GM12892 (cell line): ENCODE data around the gene OXT.

Source experiments
- POLR2AphosphoS5 ChIP-seq: IDR thresholded peaks from 2 replicates; pipeline ENCODE4 v1.6.1; 2011; ENCODE audit warnings: low read depth, low read length, control low read depth
- TAF1 ChIP-seq: IDR thresholded peaks from 2 replicates; pipeline ENCODE4 v1.6.1; 2011; ENCODE audit warnings: low read depth, mild to moderate bottlenecking, control low read depth, low read length, borderline replicate concordance

DNA sequence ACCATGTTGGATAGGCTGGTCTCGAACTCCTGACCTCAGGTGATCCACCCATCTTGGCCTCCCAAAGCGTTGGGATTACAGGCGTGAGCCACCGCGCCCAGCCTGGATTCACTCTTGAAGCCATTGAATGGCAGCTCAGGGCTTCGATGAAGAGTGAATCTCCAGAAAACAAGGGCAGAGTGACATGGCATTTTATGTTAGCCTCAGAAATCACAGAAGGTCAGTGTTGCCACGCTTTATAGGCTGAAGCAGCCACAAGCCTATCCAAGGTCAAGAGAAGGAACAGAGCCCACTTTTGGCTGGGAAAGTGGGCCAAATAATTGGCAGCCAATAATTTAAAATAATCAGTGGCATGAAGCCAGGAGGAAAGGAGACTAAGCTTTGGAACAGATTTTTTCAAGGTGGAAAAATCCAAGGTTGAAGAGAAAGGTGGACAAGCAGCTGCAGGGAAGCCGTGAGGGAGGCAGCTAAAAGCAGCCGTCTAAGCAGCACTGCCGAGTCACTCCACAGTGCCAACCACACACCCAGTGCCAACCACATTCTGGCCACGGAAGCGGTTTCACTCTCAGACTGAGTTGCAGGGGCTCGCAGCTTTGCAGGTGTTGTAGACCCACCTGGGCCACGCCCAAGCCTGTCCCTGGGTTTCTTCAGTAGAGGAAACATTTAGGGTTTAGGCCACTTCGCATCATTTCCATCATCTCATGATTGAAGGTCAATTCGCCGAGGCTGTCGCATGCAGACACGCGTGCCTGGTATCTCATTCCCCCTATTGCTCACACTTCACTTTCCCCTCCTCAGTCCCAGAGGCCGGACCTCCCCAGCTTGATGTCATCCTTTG lies 30.5 kb downstream of the OXT start:
- no peak for TF ChIP-seq POLR2AphosphoS5
- no peak for TF ChIP-seq TAF1
